Activated CD4-positive, alpha-beta T cell treated with anti-CD3 and anti-CD28 coated beads for 36 hours (primary cell): Measurements from ENCODE around the gene ACOX3. TPM values are rescaled to one million over a fixed set of nuclear protein-coding genes. Genes with fewer than 3 reads are reported as not detected.

ENCODE experiments used
- ATAC-seq: fragments of 200-7000 bp; cut with Tn5 transposase; one replicate; pipeline ENCODE4 v1.10.0; 2021; ENCODE audit warnings: mild to moderate bottlenecking, moderate library complexity
- CTCF ChIA-PET: fragments of 350-600 bp; sonication (Branson Sonifier 250); formaldehyde crosslinking; loops from one replicate; lab custom pipeline; 2021; ENCODE audit warnings: antibody characterized with exemption; lab: Charles Lee
- POLR2A ChIA-PET: fragments of 350-600 bp; sonication (Branson Sonifier 250); formaldehyde crosslinking; loops from one replicate; lab custom pipeline; 2021; ENCODE audit warnings: antibody characterized with exemption, inconsistent platforms; lab: Charles Lee
- DNase-seq: peaks from one replicate; pipeline ENCODE4 v3.0.0-alpha.2; 2020
- H3K27ac Mint-ChIP-seq: one replicate; pipeline ENCODE4 v1.8.0; 2021; ENCODE audit warnings: mixed read lengths
- H3K27me3 Mint-ChIP-seq: one replicate; pipeline ENCODE4 v1.8.0; 2021; ENCODE audit warnings: mixed read lengths
- H3K36me3 Mint-ChIP-seq: one replicate; pipeline ENCODE4 v1.8.0; 2021; ENCODE audit warnings: low read depth, mixed read lengths
- H3K4me1 Mint-ChIP-seq: one replicate; pipeline ENCODE4 v1.8.0; 2021; ENCODE audit warnings: mixed read lengths
- H3K4me3 Mint-ChIP-seq: one replicate; pipeline ENCODE4 v1.8.0; 2021; ENCODE audit warnings: mild to moderate bottlenecking, moderate library complexity, mixed read lengths
- H3K9me3 Mint-ChIP-seq: one replicate; pipeline ENCODE4 v1.8.0; 2021; ENCODE audit warnings: low read depth, mixed read lengths
- intact Hi-C, 2 experiments: fragments of 100-400 bp; cut with DNase I in 1 of 2; cut with micrococcal nuclease in 1 of 2; formaldehyde crosslinking; loops; one replicate each; pipeline versions ENCODE4 v1.14.2 to v1.15.1; 2022 to 2024; cut with DNase I, micrococcal nuclease
- total RNA-seq, 2 experiments: library from RNA; stranded (reverse); gene quantifications; one replicate each; pipeline ENCODE4 v1.2.3, GENCODE V29; 2021

Gene ACOX3
- total RNA-seq, 2 experiments from 2014 or later = 20.5 to 29.3 TPM

DNA sequence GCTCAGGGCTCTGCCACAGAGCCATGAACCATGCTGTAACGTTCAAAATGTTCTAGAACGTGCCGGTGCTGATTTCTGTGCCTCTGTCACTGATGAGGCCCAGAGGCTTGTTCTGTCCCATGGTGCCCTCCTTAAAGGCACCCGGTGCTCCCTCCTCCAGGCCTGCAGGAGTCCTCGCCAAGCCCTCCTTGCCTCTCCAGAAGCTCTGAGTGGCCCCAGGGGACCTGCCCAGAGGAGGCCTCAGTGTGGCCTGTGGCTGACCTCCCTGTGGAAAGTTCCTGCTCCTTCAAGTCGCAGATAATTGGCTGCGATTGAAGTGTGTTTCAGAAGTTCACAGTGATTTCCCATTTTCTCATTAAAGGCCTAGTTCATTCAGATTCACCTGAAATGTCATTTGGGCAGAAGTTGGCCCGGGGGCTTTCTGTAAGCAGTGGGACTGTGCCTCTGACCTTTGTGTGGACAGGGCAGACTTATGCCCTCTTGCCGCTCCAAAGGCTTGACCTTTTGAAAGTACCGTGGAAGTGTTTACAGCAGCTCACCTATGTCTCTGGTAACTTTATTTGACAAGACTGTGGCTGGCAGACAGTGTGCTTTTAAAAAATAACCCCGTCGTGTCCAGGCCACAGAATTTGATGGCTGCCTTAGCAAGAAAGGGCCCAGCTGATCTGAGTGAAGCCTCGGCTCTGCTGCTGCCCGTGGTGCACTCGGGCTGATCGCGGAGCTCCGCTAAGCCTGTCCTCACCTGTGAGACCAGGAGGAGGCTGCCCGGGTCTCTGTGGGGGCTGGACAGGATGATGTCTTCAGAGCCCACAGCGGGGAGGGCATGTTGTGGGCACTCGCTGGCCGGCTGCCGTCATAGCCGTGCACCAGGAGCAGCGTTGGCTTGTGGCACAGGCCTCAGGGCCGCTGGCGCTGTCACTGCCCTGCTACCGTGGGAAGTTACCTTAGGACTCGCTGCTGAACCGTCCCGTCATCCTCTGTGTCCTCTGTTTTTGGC lies 25.4 kb upstream of the ACOX3 start:
- Mint-ChIP-seq H3K27me3 (no peaks in the 10 kb centered on the region), H3K36me3 (peaks cover 33% of the 10 kb centered on the region), H3K4me3 (no peak overlapping the region), H3K4me1 (no peaks in the 10 kb centered on the region), H3K27ac (no peak overlapping the region), H3K9me3 (no peaks in the 10 kb centered on the region)
- intact Hi-C loops = no loop called here
- ChIA-PET CTCF (no interaction called here), POLR2A (no interaction called here)
- ATAC-seq = no peak
- DNase-seq = no peak

DNA sequence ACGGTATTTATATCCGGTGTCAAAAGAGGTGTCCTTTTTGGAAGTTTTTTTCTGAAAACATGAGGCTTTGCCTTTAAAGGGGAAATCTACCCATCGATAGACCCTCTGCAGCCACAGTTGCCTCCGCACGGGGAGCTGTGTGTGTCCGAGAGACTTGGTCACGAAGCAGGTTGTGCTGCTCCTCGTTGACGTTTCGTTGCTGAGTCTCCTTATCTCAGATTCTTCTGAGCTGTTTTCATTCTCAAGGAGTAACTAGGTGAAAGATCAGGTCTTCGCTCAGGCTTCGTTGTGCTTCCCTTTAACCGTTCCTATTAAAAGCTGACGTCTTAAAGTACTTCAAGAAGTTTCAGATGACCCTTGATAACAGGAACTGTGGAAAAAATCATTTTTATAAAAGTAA lies 23.9 kb upstream of the ACOX3 start:
- ChIA-PET CTCF (interaction anchor here (0.9 to 1.9 kb wide), 2 partner anchors 10 to 13 kb away, joined by 3 to 4 read pairs; no protein-coding TSS in a partner anchor), POLR2A (no interaction called here)
- Mint-ChIP-seq H3K9me3 (no peaks in the 10 kb centered on the region), H3K36me3 (peaks cover 32% of the 10 kb centered on the region), H3K4me3 (no peak overlapping the region), H3K27ac (no peak overlapping the region), H3K27me3 (no peaks in the 10 kb centered on the region), H3K4me1 (no peaks in the 10 kb centered on the region)
- DNase-seq (no peak), ATAC-seq (no peak)
- intact Hi-C loops = no loop called here

GRCh38 chr4:8463811-8464210 lies 23.3 kb upstream of the ACOX3 start:
- Mint-ChIP-seq H3K27me3 (no peaks in the 10 kb centered on the region), H3K27ac (no peak overlapping the region), H3K4me1 (no peaks in the 10 kb centered on the region), H3K9me3 (no peaks in the 10 kb centered on the region), H3K4me3 (no peak overlapping the region), H3K36me3 (peaks cover 26% of the 10 kb centered on the region)
- POLR2A ChIA-PET = no interaction called here
- intact Hi-C loops = no loop called here
- CTCF ChIA-PET = interaction anchor here (0.7 to 1.9 kb wide), 2 partner anchors 12 to 13 kb away, joined by 3 to 4 read pairs; no protein-coding TSS in a partner anchor
- no peak for ATAC-seq
- no peak for DNase-seq

GRCh38 chr4:8461616-8462015 lies 21.1 kb upstream of the ACOX3 start:
- intact Hi-C loops = no loop called here
- Mint-ChIP-seq H3K4me3 (no peak overlapping the region), H3K27ac (no peak overlapping the region), H3K4me1 (no peaks in the 10 kb centered on the region), H3K27me3 (no peaks in the 10 kb centered on the region), H3K36me3 (peaks cover 24% of the 10 kb centered on the region), H3K9me3 (no peaks in the 10 kb centered on the region)
- ChIA-PET POLR2A (no interaction called here), CTCF (no interaction called here)
- ATAC-seq (no peak), DNase-seq (no peak)

- H3K27me3 Mint-ChIP-seq = no peaks in the 10 kb centered on the region
- no peaks in the 10 kb centered on the region for H3K9me3 Mint-ChIP-seq
- CTCF ChIA-PET = no interaction called here
- DNase-seq (no peak), ATAC-seq (no peak)
- no peak overlapping the region for H3K4me3 Mint-ChIP-seq
- H3K27ac Mint-ChIP-seq = no peak overlapping the region
- POLR2A ChIA-PET = no interaction called here
- H3K36me3 Mint-ChIP-seq = peaks cover 27% of the 10 kb centered on the region
- intact Hi-C loops = no loop called here
- H3K4me1 Mint-ChIP-seq = no peaks in the 10 kb centered on the region
Observed at GRCh38 chr4:8461086-8461485, 20.6 kb upstream of the ACOX3 start.

- Mint-ChIP-seq H3K27me3 (no peaks in the 10 kb centered on the region), H3K9me3 (no peaks in the 10 kb centered on the region), H3K4me3 (no peak overlapping the region), H3K4me1 (no peaks in the 10 kb centered on the region), H3K36me3 (peaks cover 25% of the 10 kb centered on the region), H3K27ac (no peak overlapping the region)
- ChIA-PET POLR2A (no interaction called here), CTCF (no interaction called here)
- intact Hi-C loops = no loop called here
- ATAC-seq = no peak
- no peak for DNase-seq
Observed at GRCh38 chr4:8459867-8460445, 19.4 kb upstream of the ACOX3 start.

GRCh38 chr4:8457646-8458252 lies 17.2 kb upstream of the ACOX3 start:
- no peak for ATAC-seq
- peak overlapping the region; percentile 20 for H3K27ac Mint-ChIP-seq

GRCh38 chr4:8453957-8454356 lies 13.4 kb upstream of the ACOX3 start:
- POLR2A ChIA-PET = no interaction called here
- intact Hi-C loops = no loop called here
- no peak for ATAC-seq
- Mint-ChIP-seq H3K36me3 (peaks cover 46% of the 10 kb centered on the region), H3K27ac (no peak overlapping the region), H3K4me1 (no peaks in the 10 kb centered on the region), H3K9me3 (no peaks in the 10 kb centered on the region), H3K27me3 (no peaks in the 10 kb centered on the region), H3K4me3 (no peak overlapping the region)
- CTCF ChIA-PET = interaction anchor here (1.3 kb wide), 1 partner anchor 138 kb away, joined by 3 read pairs; no protein-coding TSS in a partner anchor
- DNase-seq = no peak

More at GRCh38 chr4:8457646-8458252, 17.2 kb upstream of the ACOX3 start:
- Mint-ChIP-seq H3K4me3 (no peak overlapping the region), H3K36me3 (peaks cover 33% of the 10 kb centered on the region), H3K27me3 (no peaks in the 10 kb centered on the region), H3K4me1 (no peaks in the 10 kb centered on the region), H3K9me3 (no peaks in the 10 kb centered on the region)
- DNase-seq = no peak
- ChIA-PET CTCF (no interaction called here), POLR2A (interaction anchor here (0.6 kb wide), 2 partner anchors 26 to 1549 kb away, joined by 3 to 4 read pairs; no protein-coding TSS in a partner anchor)
- intact Hi-C loops = no loop called here

DNA sequence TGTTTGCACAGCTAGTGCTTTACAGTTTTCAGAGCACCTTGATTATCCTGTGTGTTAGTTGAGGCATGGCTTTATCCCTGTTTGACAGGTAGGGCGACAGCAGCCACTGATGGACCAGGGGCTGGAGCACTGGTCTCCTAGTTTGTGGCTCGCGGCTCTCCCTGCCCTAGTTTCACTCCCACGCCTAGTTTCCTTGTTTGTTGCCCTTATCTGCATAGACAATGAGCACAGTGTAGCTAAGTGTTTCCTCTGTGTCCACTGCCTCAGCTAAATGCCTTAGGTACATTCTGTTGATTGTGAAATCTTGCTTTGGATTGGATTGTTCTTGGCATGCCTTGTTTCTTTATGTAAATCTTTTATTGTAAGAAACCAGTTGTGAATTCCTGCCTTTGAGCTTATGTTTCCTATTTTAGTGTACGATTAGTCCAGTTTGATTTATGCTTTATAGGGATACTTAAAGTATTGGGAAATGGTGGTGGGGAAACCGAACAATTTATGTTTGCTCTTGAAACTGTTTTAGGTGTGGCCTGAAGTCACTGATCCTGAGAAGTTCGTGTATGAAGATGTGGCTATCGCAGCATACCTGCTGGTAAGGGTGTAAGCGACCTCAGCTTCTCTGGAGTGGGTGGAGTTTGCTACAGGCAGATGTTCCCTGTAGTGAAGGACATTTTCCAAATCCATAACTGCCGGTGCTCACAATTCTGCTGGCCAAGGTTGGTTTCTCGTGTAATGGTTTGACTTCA lies 11.1 kb upstream of the ACOX3 start:
- DNase-seq = no peak
- ChIA-PET POLR2A (no interaction called here), CTCF (interaction anchor here (0.6 to 1.9 kb wide), 3 partner anchors 12 to 211 kb away, joined by 3 to 9 read pairs (median 4); no protein-coding TSS in a partner anchor)
- H3K4me3 Mint-ChIP-seq = no peak overlapping the region
- H3K36me3 Mint-ChIP-seq = peaks cover 37% of the 10 kb centered on the region
- ATAC-seq = no peak
- no peaks in the 10 kb centered on the region for H3K4me1 Mint-ChIP-seq
- H3K27ac Mint-ChIP-seq = no peak overlapping the region
- no peaks in the 10 kb centered on the region for H3K27me3 Mint-ChIP-seq
- intact Hi-C loops = no loop called here
- no peaks in the 10 kb centered on the region for H3K9me3 Mint-ChIP-seq

DNA sequence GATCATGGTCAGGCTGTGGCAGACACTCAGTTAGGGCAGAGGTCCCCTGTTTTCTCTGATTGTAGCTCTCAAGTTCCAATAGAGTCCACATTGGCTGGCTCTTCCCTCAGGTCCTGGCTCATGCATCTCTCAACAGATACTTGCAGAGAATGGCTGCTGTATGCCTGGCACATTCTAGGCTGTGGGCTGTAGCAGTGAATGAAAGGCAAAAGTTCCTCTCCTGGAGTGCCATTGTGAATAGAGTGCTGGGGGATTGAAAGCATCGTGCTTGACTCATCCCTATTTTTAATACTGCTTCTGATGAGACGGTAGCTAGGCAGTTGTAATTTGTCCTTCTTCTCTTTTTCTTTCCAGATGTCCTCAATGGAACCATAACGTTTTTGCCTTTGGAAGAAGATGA lies 5.6 kb upstream of the ACOX3 start:
- Mint-ChIP-seq H3K27me3 (no peaks in the 10 kb centered on the region), H3K36me3 (peaks cover 19% of the 10 kb centered on the region), H3K9me3 (no peaks in the 10 kb centered on the region), H3K27ac (no peak overlapping the region), H3K4me1 (peaks cover 38% of the 10 kb centered on the region), H3K4me3 (no peak overlapping the region)
- ChIA-PET CTCF (interaction anchor here (0.6 to 1.0 kb wide), 3 partner anchors 17 to 684 kb away, joined by 3 to 5 read pairs (median 3); no protein-coding TSS in a partner anchor), POLR2A (no interaction called here)
- intact Hi-C loops = no loop called here
- no peak for ATAC-seq
- DNase-seq = no peak

DNA sequence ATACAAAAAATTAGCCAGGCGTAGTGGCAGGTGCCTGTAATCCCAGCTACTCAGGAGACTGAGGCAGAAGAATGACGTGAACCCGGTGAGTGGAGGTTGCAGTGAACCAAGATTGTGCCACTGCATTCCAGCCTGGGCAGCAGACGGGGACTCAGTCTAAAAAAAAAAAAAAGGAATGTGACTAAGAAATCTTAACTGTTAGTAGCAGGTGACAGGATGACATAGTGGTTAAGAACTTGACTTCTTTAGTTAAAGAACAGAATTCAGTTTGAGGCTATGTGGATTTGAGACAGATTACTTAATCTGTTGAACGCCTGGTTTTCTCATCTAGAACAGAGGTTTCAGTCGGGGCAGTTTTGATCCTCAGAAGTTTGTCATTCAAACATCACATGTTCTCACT lies 3.3 kb upstream of the ACOX3 start:
- Mint-ChIP-seq H3K27me3 (no peaks in the 10 kb centered on the region), H3K27ac (no peak overlapping the region), H3K36me3 (peaks cover 17% of the 10 kb centered on the region), H3K4me1 (peaks cover 50% of the 10 kb centered on the region), H3K9me3 (no peaks in the 10 kb centered on the region), H3K4me3 (peak overlapping the region; percentile 10)
- ChIA-PET CTCF (no interaction called here), POLR2A (no interaction called here)
- intact Hi-C loops = loop anchor here in 1 of 2 experiments (5.0 kb wide), 2 partner anchors 1376 to 1662 kb away; partner anchors contain the start of genes GRPEL1 and KIAA0232
- ATAC-seq (no peak), DNase-seq (no peak)
